HG02943 (cell line): Measurements from ENCODE around the gene SLC25A36.
"Not testable (repeated sequence)": the region's sequence is repeated elsewhere in the genome, so short reads cannot be mapped to it uniquely, and the experiment has no call there.

Experiments
- ATAC-seq: cut with Tn5 transposase; IDR thresholded peaks from one replicate; pipeline ENCODE4 v1.9.1; 2021; ENCODE audit warnings: mild to moderate bottlenecking, low read depth, moderate library complexity; ENCODE audit not compliant: unreplicated experiment

SLC25A36 gene

GRCh38 chr3:140931016-140931454 lies 10.6 kb upstream of the SLC25A36 start:
- ATAC-seq = no peak

GRCh38 chr3:140931801-140932200 lies 9.8 kb upstream of the SLC25A36 start:
- ATAC-seq = no peak

GRCh38 chr3:140933109-140933508 lies 8.5 kb upstream of the SLC25A36 start:
- no peak for ATAC-seq

GRCh38 chr3:140933552-140933951 lies 8.1 kb upstream of the SLC25A36 start:
- no peak for ATAC-seq

- not testable (repeated sequence) for ATAC-seq
Observed at GRCh38 chr3:140939305-140939704, 2.3 kb upstream of the SLC25A36 start.

GRCh38 chr3:140941090-140941433 lies 574 bp upstream of the SLC25A36 start:
- no peak for ATAC-seq

GRCh38 chr3:140942221-140943104 lies 827 bp downstream of the SLC25A36 start:
- ATAC-seq = peak; percentile 39

GRCh38 chr3:140943781-140944552 lies 2.3 kb downstream of the SLC25A36 start:
- ATAC-seq = no peak

- ATAC-seq = no peak
Observed at GRCh38 chr3:140948460-140949249, 7.0 kb downstream of the SLC25A36 start.

- no peak for ATAC-seq
Observed at GRCh38 chr3:140950144-140950543, 8.5 kb downstream of the SLC25A36 start.

GRCh38 chr3:140950863-140951262 lies 9.2 kb downstream of the SLC25A36 start:
- ATAC-seq = no peak

GRCh38 chr3:140951750-140952149 lies 10.1 kb downstream of the SLC25A36 start:
- ATAC-seq = not testable (repeated sequence)

GRCh38 chr3:140953028-140953960 lies 11.7 kb downstream of the SLC25A36 start:
- no peak for ATAC-seq

- ATAC-seq = no peak
Observed at GRCh38 chr3:140954576-140954975, 12.9 kb downstream of the SLC25A36 start.

- no peak for ATAC-seq
Observed at GRCh38 chr3:140955645-140956044, 14.0 kb downstream of the SLC25A36 start.

GRCh38 chr3:140956058-140956835 lies 14.6 kb downstream of the SLC25A36 start:
- ATAC-seq = no peak

GRCh38 chr3:140972833-140973232 lies 31.2 kb downstream of the SLC25A36 start:
- no peak for ATAC-seq

- ATAC-seq = no peak
Observed at GRCh38 chr3:140974900-140975299, 33.3 kb downstream of the SLC25A36 start.

- ATAC-seq = no peak
Observed at GRCh38 chr3:140980663-140981062, 39.0 kb downstream of the SLC25A36 start.
